ENCODE data around the gene LRCH3. TPM values are rescaled to one million over a fixed set of nuclear protein-coding genes. Genes with fewer than 3 reads are reported as not detected.

The LRCH3 gene
- total RNA-seq, 1 donor from 2014 or later = 99.0 TPM

DNA sequence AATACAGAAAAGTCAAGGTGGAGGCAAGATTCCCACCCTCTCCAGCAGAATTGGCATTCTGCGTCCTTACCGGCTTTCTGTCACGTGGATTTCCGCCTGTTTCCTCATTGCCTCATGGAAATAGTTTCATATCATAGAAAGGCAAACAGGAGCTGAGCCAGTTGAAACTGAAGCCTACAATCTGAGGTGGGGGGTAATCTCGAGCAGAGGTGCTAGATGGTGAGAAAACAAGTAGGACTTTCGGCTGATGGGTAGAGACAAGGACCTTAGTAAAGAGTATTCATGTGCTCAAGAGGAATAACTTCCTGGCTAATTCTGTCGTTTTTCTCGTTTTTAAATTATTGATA, 39.9 kb downstream of the LRCH3 start:
- TF ChIP-seq, protein P1, sequence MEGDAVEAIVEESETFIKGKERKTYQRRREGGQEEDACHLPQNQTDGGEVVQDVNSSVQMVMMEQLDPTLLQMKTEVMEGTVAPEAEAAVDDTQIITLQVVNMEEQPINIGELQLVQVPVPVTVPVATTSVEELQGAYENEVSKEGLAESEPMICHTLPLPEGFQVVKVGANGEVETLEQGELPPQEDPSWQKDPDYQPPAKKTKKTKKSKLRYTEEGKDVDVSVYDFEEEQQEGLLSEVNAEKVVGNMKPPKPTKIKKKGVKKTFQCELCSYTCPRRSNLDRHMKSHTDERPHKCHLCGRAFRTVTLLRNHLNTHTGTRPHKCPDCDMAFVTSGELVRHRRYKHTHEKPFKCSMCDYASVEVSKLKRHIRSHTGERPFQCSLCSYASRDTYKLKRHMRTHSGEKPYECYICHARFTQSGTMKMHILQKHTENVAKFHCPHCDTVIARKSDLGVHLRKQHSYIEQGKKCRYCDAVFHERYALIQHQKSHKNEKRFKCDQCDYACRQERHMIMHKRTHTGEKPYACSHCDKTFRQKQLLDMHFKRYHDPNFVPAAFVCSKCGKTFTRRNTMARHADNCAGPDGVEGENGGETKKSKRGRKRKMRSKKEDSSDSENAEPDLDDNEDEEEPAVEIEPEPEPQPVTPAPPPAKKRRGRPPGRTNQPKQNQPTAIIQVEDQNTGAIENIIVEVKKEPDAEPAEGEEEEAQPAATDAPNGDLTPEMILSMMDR (IDR thresholded peaks at IDR 0.05) = no peak
- TF ChIP-seq POLR2A (IDR thresholded peaks at IDR 0.05) = no peak
- no peak for TF ChIP-seq POLR2AphosphoS5 (IDR thresholded peaks at IDR 0.05; ENCODE audit: insufficient read depth in 1 of 2, low read depth in 1 of 2)
- no peaks in the 10 kb centered on the region for H3K27me3 ChIP-seq
- H3K4me3 ChIP-seq = no peak overlapping the region
- H3K36me3 ChIP-seq = peaks cover 0 to 56% of the 10 kb centered on the region in 2 donors
- intact Hi-C loops (cut with DNase I) = no loop called here
- H3K9me3 ChIP-seq = no peaks in the 10 kb centered on the region
- DNase-seq (ENCODE audit: extremely low spot score in 2 of 2) = no peak
- H3K4me1 ChIP-seq = no peaks in the 10 kb centered on the region
- no peak overlapping the region for H3K27ac ChIP-seq

DNA sequence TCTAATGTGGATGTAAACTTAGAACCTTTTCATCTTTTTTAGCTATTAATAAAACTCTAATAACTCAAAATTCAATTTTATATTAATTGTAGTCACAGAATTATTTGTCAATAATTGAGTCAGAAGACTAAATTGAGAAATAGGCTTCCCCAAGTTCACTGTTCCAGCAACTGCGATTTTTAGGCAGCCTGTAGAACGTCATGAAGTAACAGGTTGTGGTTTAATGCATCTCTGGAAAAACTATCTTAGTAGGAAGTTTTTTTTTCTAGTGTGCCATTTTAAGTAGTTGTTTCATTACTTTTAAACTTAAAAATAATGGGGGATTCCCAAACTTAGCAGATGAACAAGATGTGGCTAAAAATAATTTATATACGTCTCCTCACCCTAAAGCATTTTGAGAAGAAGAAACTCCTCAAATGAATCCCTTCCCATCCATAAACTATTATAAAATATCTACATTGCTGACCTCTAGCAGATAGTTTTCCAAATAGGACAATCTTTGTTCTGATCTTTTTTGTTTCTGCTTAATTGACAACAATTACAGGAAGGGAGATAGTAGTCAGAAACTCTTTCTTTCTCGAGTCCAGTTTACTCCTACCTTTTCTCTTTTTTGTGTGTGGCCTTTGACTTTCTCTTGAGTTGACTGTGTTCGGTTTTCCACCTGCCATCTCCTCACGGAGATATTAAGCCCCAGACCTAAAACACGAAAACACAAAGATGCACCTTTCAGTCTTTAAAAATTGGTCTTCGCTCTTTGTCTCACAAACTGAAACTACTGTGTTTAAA, 43.1 kb downstream of the LRCH3 start:
- Histone ChIP-seq H3K27me3 (no peaks in the 10 kb centered on the region), H3K36me3 (peaks cover 0 to 44% of the 10 kb centered on the region in 2 donors), H3K9me3 (no peaks in the 10 kb centered on the region), H3K4me1 (no peaks in the 10 kb centered on the region), H3K27ac (no peak overlapping the region), H3K4me3 (no peak overlapping the region)
- TF ChIP-seq POLR2AphosphoS5 (IDR thresholded peaks at IDR 0.05; ENCODE audit: insufficient read depth in 1 of 2, low read depth in 1 of 2) = no peak
- no peak for TF ChIP-seq POLR2A (IDR thresholded peaks at IDR 0.05)
- TF ChIP-seq, protein P1 (IDR thresholded peaks at IDR 0.05) = no peak
- DNase-seq (ENCODE audit: extremely low spot score in 2 of 2) = no peak
- intact Hi-C loops (cut with DNase I) = no loop called here

DNA sequence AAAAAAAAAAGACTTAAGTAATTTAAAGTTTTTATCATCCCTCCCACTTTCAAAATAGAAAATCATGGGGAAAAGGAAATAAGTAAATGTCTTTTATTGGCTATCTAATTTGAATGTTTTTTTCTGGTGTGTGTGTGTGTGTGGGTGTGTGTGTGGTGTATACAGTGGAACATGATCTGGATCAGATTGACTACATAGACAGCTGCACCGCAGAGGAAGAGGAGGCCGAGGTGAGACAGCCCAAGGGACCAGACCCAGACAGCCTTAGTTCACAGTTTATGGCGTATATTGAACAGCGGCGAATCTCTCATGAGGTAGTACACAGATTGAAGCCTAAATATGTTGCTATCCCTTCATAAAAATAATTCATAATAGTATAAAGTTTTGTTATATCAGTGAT, 44.5 kb downstream of the LRCH3 start:
- peaks cover 0 to 46% of the 10 kb centered on the region in 2 donors for H3K36me3 ChIP-seq
- intact Hi-C loops (cut with DNase I) = no loop called here
- TF ChIP-seq, protein P1 (IDR thresholded peaks at IDR 0.05) = no peak
- no peak for TF ChIP-seq POLR2AphosphoS5 (IDR thresholded peaks at IDR 0.05; ENCODE audit: insufficient read depth in 1 of 2, low read depth in 1 of 2)
- TF ChIP-seq POLR2A (IDR thresholded peaks at IDR 0.05) = no peak

DNA sequence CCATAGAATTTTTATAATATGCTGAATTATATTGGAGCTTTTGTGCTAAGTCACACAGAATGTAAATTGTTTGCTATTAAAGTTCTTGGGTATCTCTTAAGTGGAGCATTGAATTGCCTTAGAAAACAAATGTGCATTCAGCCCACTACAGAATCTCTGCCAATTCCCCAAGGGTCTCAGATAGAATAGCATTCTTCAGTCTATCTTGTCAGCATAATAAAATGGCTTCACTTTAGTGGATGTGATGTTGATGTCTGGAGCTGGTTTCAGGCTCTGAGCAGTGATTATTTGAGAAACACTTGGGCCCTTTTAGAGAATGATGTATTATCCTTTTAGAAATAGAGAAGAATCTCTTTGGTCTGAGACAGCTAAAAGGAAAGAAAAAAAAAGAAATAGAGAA, 45.2 kb downstream of the LRCH3 start:
- Histone ChIP-seq H3K27me3 (no peaks in the 10 kb centered on the region), H3K4me1 (no peaks in the 10 kb centered on the region), H3K27ac (no peak overlapping the region), H3K9me3 (no peaks in the 10 kb centered on the region), H3K36me3 (peaks cover 0 to 48% of the 10 kb centered on the region in 2 donors), H3K4me3 (no peak overlapping the region)
- TF ChIP-seq POLR2A (IDR thresholded peaks at IDR 0.05) (no peak), POLR2AphosphoS5 (IDR thresholded peaks at IDR 0.05; ENCODE audit: insufficient read depth in 1 of 2, low read depth in 1 of 2) (no peak)
- TF ChIP-seq, protein P1 (IDR thresholded peaks at IDR 0.05) = no peak
- DNase-seq (ENCODE audit: extremely low spot score in 2 of 2) = no peak
- intact Hi-C loops (cut with DNase I) = no loop called here

More for the DNA sequence above, 44.5 kb downstream of the LRCH3 start:
- no peaks in the 10 kb centered on the region for H3K9me3 ChIP-seq
- no peaks in the 10 kb centered on the region for H3K4me1 ChIP-seq
- H3K27ac ChIP-seq = no peak overlapping the region
- H3K4me3 ChIP-seq = no peak overlapping the region
- H3K27me3 ChIP-seq = no peaks in the 10 kb centered on the region
- DNase-seq (ENCODE audit: extremely low spot score in 2 of 2) = no peak

DNA sequence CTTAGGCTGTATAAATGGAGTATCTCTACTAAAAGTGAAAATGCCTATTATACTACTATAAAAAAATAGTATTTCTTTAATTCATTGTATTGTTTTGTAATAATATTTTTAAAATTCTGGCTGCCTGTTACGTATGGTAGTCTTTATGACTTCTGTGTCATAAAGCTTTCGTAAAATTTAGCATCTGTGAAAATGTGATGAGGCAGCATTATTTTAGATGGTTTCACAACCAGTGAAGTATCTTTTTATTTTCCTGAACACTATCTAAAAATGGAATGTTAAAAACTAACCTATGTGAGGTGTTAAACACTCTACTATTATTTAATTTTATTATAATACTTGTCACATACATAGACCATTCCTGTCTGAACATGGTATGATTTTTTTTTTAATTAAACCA, 46.2 kb downstream of the LRCH3 start:
- no peaks in the 10 kb centered on the region for H3K4me1 ChIP-seq
- DNase-seq (ENCODE audit: extremely low spot score in 2 of 2) = no peak
- TF ChIP-seq POLR2AphosphoS5 (IDR thresholded peaks at IDR 0.05; ENCODE audit: insufficient read depth in 1 of 2, low read depth in 1 of 2) = no peak
- H3K4me3 ChIP-seq = no peak overlapping the region
- H3K27me3 ChIP-seq = no peaks in the 10 kb centered on the region
- H3K27ac ChIP-seq = no peak overlapping the region
- peaks cover 0 to 50% of the 10 kb centered on the region in 2 donors for H3K36me3 ChIP-seq
- intact Hi-C loops (cut with DNase I) = no loop called here
- H3K9me3 ChIP-seq = no peaks in the 10 kb centered on the region

Data from vagina (tissue), 2 donors.